Measurements from ENCODE around the gene BRPF1.
A peak's percentile ranks its signal among the peaks of the same experiment; 100 is the strongest.

GRCh38 chr3:9739181-9739580 lies 7.6 kb downstream of the BRPF1 start:
- TF ChIP-seq CTCF (IDR thresholded peaks at IDR 0.05 in 8 of 11, conservative IDR thresholded peaks at IDR 0.05 in 3 of 11) = no peak
- peak in 1 of 3 donors; percentile 42 for TF ChIP-seq POLR2AphosphoS5 (IDR thresholded peaks at IDR 0.05)
- TF ChIP-seq POLR2A (IDR thresholded peaks at IDR 0.05) = no peak

All from spleen (tissue), 7 donors.